HG02870 (cell line): ENCODE data around the gene ITGA3.
"Not testable (repeated sequence)": the region's sequence is repeated elsewhere in the genome, so short reads cannot be mapped to it uniquely, and the experiment has no call there.

Experiments used
- ATAC-seq: cut with Tn5 transposase; IDR thresholded peaks from one replicate; pipeline ENCODE4 v1.9.1; 2021; ENCODE audit warnings: mild to moderate bottlenecking, moderate library complexity; ENCODE audit not compliant: unreplicated experiment

ITGA3 gene

DNA sequence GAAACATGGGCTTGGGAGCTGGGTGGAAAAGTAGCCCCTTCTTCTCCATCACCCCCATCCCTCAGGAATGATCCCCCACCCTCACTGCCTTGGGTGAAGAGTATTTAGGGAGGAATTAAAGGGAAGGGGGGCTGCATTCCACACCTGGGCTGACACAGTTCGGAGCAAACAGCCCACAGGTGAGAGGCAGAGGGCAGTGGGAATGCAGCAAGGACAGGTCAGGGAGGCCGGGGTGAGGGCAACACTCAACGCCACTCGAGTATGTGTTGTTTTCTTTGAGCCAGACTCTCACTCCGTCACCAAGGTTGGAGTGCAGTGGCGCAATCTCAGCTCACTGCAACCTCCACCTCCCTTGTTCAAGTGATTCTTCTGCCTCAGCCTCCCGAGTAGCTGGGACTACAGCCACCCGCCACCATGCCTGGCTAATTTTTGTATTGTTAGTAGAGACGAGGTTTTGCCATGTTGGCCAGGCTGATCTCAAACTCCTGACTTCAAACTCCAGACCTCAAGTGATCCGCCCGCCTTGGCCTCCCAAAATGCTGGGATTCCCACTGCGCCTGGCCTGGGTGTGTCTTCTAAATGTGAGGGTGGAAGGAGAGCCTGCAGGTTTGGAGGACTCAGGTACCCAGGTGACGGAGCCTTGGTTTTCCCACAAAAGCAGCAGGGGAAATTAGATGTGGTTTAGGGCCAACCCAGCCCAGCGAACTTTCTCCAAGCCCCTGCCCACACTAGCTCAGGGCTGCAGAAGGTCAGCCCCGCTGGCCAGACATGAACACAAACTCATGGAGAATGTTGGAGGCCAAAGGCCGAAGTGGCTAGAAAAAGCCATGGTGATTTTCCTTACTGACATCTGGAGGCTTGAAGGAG is 21.2 kb upstream of the ITGA3 start:
- no peak for ATAC-seq

DNA sequence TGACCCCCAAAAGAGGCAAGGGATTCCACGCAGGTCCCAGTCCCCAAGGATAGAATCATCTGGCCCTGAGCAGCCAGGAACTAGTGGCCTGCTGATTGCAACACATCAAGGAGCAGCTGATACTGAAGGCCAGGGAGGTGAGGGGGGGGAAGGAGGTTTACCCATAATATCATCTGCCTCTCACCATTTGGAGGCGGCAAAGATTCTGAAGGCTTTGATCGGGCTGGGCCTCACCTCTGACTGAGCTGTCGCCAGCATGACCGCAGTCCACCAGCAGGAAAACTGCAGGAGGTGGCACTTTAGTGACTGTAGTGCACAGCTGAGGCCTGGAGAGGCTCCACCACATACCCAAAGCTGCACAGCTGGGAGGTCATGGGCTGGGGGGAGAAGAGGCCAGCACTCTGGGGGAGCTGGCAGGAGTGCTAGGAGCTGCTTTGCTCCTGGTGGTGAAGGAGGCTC is 20.5 kb upstream of the ITGA3 start:
- ATAC-seq: no peak

DNA sequence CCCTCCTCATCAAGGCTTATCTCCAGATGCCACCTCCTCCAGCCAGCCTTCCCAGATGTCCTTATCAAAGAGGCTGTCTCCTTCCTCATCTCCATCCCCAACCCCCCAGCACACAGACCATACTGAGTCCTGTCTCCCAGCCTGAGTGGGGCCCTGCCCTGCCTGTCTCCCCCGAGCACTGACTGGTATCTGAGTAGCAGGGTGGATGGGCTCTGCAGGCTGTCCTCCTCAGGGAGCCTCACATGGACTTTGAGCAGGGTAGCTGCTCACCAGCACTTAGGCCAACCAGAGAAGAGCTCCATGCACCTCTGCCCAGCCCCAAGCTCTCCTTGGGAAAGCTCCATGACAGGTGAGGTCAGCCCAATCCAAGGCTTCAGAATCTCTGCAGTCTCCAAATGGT is 20.0 kb upstream of the ITGA3 start:
- ATAC-seq: no peak

DNA sequence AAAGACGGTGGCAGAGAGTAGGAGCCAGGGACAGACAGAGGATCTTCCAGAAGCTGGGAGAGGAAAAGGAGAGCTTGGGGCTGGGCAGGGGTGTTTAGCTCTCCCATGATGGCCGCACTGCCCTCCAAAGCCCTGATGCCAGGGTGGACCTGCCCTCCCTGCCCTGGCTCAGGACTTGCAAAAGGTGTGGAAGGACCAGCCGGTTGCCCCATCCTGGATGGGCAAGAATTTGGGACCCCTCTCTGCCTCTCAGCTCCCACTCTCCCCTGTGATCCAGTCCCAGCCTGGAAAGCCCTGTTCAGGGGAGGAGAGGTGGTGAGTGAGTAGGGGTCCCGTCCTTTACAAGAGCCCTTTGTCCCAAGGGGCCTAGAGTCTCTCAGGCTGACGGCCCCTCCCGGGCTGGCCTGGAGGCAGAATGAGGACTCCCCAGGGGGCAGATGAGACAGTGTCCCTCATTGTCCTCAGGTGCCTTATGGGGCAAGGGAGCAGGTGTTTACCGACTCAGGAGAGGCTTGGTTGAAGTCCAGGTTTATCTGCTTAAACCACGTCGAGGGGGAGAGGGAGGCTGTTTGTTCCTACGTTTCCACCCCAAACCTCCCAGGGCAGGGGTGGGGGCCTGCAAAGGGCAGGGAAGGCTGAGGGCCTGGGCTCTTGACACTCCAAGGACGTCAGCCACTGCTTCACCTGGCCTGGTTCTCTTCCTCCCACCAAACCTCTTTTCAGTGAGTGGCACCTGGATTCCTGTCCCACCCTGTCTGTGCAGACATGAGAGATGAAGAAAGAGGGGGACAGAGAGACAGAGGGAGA is 19.3 kb upstream of the ITGA3 start:
- no peak for ATAC-seq

DNA sequence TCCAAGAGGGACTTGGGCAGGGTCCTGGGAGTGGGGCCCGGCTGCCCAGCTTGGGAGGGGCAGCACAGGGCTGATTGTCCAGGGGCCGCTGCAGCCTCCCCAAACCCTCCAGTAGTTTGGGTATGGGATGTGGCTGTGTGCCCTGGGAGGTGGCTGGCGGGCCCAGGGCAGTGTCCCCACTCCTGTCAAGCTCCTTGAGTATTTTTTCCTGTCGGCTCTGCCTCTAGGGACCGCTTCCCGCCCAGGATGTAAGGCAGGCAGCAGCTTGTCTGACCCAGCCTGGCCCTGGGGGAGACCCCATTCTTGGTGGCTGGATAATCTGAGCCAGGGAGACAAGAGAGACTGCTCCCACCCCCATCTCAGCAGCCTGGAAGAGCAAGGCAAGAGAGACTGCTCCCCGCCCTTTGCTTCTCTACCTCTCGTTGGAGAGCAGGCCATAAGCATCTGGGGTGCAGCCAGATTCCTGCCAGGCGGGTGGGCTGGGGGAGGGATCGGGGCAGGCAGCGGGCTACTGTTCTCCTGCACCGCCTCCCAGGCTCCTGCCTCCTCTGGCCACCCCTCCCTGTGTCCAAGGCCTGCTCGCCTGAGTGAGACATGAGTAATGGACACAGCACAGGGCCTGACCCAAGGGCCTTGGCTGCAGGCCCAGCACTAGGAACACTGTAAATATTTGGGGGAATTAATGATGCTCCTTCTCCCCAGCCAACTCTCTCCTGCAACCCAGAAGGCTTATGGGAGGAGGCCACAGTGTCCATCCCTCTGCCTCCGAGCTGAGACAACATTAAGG is 18.4 kb upstream of the ITGA3 start:
- no peak for ATAC-seq

DNA sequence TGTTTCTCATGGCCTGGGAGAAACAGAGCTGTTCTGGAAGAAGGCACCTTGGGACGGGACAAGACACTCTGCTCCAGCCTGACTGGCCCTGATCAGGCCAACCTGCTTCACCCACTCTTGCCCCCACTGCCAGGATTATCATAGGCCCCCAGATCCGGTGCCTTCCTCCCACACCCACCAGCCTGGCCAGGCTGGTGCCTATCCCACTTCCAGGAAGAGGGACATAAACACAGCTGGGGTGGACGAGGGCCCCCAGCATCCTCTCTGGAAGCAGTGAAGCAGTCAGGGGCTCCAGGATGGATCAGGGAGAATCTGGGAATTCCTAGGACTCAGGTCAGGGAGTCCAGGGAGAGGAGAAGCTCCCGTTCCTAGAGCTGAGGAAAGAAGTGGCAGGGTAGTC is 16.9 kb upstream of the ITGA3 start:
- no peak for ATAC-seq

DNA sequence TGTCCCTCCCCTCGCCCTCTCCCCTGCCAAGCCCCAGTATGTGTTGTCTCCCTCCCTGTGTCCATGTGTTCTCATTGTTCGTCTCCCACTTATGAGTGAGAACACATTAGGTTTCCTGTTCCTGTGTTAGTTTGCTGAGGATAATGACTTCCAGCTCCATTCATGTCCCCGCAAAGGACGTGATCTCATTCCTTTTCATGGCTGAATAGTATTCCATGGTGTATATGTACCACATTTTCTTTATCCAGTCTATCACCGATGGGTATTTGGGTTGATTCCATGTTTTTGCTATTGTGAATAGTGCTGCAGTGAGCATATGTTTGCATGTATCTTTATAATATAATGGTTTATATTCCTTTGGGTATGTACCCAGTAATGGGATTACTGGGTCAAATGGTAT is 15.4 kb upstream of the ITGA3 start:
- not testable (repeated sequence) for ATAC-seq

DNA sequence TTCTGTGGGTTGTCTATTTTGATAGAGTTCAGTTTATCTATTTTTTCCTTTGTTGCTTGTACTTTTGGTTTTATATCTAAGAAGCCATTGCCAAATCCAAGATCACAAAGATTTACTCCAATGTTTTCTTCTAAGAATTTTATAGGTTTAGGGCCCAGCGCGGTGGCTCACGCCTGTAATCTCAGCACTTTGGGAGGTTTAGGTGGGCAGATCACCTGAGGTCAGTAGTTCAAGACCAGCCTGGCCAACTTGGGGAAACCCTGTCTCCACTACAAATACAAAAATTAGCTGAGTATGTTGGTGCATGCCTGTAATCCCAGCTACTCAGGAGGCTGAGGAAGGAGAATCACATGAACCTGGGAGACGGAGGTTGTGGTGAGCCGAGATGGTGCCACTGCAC is 13.7 kb upstream of the ITGA3 start:
- ATAC-seq: no peak

DNA sequence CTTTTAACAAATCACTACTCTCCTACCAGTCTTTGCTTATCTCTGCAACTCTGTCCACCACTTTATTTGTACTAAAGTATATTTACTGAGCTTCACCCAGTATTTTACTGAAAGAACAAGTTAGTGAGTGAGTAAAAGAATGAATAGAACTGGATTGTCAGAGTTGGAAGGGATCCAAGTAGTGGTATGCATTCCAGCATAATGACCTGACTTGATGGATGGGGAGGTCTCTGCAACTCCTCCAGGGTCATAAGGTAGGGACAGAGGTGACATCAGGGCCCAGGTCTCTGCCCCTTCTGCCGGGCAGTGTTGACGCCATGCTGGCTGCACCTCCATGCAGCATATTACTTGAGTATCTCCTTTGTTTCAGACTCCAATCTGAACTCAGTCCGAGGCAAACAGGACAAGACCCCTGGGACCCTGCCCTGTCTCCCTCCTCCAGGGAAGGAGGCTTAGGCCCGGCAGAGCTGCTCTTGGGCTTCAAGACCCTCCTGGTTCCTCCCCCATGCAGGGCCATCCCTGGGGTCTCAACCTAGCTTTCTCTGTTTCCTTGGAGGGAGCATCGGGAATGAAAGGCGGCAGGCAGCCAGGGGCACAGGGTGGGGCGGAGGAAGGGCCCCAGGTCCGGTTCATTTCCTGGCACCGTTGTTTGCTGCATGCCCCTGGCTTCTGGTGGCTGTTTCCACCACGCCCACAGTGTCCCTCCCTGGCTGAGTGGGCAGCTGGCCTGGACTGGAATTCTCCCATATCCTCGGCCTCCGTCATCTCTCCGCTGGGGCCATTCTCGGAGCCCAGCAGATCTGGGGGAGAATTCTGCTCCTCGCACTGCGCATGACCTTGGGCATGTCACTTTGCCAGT is 12.4 kb upstream of the ITGA3 start:
- no peak for ATAC-seq

DNA sequence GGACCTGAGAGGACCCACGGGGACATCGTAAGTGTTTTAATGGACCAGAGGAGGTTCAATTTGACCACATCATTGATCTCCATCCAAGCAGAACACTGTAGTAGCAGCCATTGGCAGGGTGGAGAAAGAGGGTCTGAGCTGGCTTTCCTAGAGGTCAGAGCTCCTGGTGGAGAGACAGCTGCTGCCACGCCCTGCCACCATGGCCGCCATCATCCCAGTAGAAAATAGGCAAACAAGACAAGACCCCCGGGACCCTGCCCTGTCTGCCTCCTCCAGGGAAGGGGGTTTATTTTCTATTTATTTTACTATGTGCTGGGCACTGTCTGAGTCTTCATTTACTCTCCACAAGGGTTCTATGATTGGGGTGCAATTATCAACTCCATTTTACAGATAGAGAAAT is 11.4 kb upstream of the ITGA3 start:
- ATAC-seq: no peak

DNA sequence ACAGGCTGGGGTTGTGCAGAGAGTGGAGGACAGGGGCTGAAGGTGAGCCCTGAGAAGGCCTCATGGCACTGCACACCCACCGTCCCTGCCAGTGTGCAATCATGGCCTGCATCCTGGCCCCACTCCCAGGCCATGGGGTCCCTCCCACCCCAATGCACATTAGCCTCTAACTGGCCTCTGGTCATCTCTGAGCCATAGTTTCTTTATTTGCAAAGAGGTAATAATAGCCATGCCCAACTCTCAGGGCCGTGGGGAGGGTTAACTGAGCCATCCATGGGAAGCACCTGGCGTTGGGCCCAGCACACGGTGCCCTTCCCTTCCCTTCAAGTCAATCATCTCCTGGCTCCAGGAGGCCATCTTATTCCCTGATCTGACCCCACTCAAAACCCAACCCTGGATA is 10.8 kb upstream of the ITGA3 start:
- ATAC-seq: no peak

DNA sequence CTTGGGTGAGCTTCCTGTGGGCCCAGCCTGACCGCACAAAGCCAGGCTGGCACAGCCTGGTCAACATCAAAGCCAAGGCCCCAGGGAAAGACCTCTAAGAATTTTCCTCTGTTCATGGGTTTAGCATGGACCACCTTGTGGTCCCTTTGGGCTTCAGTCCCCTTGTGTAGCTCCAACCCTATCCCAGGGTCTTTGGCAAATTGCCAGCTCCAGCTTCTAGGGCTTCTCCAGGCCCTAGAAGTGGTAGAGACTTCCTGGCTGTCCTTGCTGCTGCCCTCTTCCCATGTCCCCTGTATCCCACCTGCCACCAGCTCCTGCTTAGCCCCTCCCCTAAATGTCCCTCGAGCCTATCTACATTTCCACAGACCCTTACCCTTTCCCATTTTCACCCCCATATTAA is 9.7 kb upstream of the ITGA3 start:
- ATAC-seq: no peak

DNA sequence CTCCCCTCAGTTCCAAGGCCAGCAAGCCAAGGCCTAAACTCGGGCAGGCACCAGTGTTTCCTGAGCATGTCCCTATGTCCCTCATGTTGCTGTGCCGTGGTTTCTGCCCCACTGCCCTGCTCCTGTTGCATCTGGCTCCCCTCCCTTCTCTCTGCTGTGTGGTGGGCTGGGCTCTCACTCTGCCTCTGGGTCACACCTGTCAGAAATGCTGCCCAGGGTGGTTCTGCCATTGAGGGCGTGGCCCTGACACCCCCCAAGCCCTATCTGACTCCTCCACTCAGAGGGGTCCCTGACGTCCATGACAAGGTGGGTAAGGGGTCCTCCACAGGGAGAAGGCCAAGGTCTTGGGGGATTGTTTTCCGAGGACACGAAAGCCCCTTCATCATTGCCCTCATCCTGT is 9.2 kb upstream of the ITGA3 start:
- ATAC-seq: no peak

DNA sequence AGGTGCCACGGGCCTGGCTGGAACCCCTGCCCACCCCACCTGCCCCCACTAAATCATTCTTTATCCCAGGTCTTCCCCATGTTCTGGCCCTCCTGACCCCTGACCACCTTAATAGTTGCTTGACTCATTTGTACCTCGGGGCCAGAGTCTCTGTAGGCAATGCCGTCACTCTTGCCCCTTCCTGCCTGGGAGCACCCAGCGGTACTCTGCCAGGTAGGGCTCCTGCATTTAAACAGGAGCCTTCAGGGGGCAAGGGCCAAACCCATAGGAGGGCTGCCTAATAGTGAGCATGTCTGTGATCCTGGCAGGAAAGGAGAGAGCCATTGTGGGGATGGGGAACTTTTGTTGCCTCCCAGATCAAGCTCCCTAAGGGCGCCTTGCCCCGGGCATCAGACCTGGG is 8.8 kb upstream of the ITGA3 start:
- ATAC-seq: no peak

DNA sequence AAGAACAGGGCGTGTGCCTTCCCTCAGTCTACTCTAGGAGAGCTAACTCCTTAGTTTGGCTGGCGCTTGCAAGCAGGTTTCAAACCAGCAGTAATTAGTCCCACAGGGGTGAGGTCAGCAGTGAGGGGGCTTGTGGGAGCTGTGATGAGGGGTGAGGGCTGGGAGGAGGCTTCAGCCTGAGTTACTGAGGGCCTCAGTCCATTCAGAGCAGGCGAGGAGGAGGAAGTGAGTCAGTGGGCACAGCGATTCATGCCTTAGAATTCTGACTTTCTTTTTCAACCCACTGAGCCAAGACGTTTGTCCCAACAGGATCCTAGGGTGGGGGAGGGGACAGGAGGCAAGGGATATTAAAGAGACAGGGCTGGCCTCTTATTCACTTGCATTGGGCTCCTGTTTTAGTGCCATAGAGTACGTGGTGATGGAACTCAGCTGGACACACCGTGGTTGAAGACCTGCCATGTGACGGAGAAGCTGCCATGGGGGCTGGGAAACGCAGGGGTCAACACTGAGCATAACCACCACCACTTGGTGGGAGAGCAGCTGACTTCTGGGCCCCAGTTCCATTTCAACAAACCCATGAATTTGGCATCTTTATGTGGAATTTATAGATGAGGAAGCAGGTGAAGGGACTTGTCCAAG is 8.3 kb upstream of the ITGA3 start:
- no peak for ATAC-seq

DNA sequence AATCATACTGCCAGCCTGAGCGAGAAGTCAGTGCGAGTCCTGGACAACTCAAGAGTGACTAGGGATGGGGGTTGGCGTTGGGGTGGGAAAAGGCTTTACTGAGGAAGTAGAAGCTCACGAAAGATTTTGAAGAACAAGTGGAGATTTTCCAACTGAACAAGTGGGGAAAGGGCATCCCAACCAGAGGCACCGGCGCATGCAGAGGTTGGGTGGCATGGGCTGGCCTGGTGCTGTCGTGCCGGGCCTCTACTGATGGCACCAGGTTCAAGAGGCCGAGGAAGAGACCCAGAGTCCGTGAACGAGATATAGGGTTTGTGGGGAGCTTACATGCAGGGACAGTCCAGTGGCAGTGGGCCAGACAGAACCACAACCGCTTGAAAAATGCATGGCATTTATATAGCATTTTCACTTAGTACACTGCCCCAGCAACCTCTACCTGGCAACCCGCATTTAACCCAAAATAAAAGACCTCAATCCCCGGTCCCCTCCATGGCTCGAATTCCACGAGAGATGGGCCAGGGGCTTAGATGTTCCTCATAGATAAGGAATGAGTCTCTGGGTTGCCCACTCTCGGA is 7.7 kb upstream of the ITGA3 start:
- ATAC-seq: no peak

DNA sequence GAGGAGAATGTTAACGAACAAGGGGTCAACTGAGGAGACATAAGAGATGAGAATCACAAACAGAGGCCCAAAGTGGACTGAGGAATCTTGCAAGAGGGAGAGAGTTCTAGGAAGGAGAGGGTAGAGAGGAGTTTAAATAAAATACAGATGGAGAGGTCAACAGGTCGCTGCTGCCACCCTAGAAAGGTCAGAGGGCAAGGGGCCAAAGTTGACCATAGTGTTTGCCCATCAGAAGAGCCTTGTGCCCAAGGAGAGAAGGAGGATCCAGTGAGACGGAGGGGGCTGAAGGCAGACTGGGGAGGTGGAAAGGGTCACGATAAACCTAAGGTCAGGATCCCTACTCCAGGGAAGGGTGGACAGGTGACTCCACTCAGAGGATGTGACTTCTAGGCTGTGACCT is 6.9 kb upstream of the ITGA3 start:
- ATAC-seq: no peak

DNA sequence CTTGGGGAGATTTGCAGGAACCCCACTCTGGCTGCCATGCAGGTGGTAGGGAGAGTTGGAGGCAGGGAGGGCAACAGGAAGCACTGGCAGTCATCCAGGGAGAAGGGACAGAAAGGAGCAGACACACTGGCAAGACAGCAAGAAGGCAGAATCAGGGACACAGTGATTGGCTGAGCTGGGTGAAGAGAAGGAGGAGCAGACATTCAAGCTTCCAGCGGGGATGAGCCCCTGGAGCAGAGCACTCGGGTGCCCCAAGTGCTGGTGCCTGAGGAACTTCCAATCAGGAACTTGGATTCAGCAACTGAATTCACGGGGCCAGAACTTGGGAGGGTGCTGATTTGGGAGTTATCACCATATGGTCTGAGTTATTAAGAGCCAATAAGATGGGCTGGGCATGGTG is 6.3 kb upstream of the ITGA3 start:
- no peak for ATAC-seq

DNA sequence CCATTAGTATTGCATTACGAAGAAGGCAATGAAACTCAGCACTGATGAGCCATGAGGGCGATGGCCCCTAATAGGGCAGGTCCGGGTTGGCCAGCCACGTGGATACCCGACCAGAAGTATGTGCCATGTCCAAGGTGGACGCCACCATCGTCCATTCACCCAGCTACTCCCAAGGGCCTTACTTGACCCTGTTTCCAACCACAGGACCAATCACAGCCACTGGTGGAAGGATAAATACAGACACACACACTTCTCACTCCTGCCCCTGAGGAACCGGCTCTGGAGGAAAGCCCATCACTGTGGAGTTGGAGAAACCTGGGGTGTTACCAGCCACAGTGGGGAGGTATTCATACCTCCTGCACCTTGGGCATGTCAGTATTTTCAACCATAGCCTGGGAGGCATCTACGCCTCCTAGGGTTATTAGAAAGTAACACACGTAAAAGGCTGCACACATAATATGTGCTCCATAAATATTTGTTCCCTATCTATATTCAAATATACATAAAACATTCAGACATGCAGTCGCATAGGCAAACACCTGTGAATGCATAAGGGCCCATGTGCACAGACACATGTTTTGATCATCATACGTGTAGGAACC is 5.4 kb upstream of the ITGA3 start:
- ATAC-seq: no peak
